GM18870 (cell line): ENCODE results near the gene CD300LD.

Experiments
- ATAC-seq: cut with Tn5 transposase; IDR thresholded peaks from one replicate; pipeline ENCODE4 v1.9.1; 2021; ENCODE audit warnings: moderate library complexity; ENCODE audit not compliant: unreplicated experiment

Gene CD300LD

GRCh38 chr17:74545843-74546230, 46.2 kb downstream of the CD300LD start, which contains the start of gene CD300C:
TSS of gene CD300C (minus strand) at chr17:74546115. CDS start at chr17:74545782, 333 bp downstream.
- ATAC-seq, result no peak

GRCh38 chr17:74544991-74545842, 46.9 kb downstream of the CD300LD start:
- ATAC-seq, result no peak

- no peak for ATAC-seq
Observed at GRCh38 chr17:74543891-74544760, 48.0 kb downstream of the CD300LD start.

- ATAC-seq, result no peak
Observed at GRCh38 chr17:74543406-74543805, 48.7 kb downstream of the CD300LD start.

GRCh38 chr17:74542727-74543383, 49.2 kb downstream of the CD300LD start:
- ATAC-seq, result no peak

GRCh38 chr17:74542166-74542565, 49.9 kb downstream of the CD300LD start:
- no peak for ATAC-seq

GRCh38 chr17:74541176-74542111, 50.6 kb downstream of the CD300LD start:
- no peak for ATAC-seq

GRCh38 chr17:74539281-74539820, 52.7 kb downstream of the CD300LD start:
- ATAC-seq, result no peak

- ATAC-seq, result no peak
Observed at GRCh38 chr17:74536890-74537289, 55.2 kb downstream of the CD300LD start.

- no peak for ATAC-seq
Observed at GRCh38 chr17:74532115-74532514, 60.0 kb downstream of the CD300LD start.

GRCh38 chr17:74531231-74531761, 60.8 kb downstream of the CD300LD start, which contains the start of gene CD300LB:
TSS of gene CD300LB (minus strand) at chr17:74531475. CDS start at chr17:74531350, 125 bp downstream.
- no peak for ATAC-seq

GRCh38 chr17:74530831-74531150, 61.3 kb downstream of the CD300LD start:
- ATAC-seq, result no peak
